GM12874 (cell line): ENCODE data around the gene METTL4.

Source experiments
- CTCF ChIP-seq: IDR thresholded peaks from 2 replicates; pipeline ENCODE4 v1.5.1; 2011; ENCODE audit warnings: low read depth, mild to moderate bottlenecking, control low read depth, low read length, moderate library complexity; ENCODE audit not compliant: insufficient read depth

METTL4 gene

DNA sequence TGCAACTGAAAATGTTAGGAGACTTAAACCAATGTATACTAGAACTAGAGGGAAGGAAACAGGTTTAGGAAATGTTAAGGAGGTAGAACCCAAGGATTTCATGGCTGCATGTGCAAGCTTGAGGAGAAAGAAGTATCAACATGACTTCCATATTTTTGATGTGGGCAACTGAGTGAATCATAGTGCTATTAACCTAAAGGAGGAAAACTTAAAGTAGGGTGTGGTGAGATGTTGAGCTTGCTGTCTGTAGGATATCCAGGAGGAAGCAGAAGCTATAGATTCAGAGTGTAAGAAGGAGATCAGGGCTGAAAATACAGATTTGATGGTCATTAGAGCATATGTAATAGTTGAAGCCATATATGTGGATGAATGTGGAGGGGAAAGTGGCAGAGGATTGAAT is 31.5 kb upstream of the METTL4 start:
- TF ChIP-seq CTCF: no peak

- no peak for TF ChIP-seq CTCF
Observed at GRCh38 chr18:2597639-2598038, 26.3 kb upstream of the METTL4 start.

DNA sequence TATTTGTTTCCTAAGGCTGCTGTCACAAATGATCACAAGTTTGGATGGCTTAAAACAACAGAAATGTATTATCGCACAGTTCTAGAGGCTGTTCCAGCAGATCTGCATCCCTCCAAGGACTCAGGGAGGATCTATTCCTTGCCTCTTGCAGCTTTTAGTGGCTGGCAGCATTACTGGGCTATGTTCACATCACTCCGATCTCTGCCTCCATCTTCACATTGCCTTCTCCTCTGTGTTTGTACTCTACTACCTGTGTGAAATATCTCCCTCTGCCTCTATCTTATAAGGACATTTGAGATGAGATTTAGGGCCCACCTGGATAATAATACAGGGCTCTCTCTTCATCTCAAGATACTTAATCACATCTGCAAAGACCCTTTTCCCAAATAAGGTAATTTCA is 19.0 kb upstream of the METTL4 start:
- TF ChIP-seq CTCF: no peak

DNA sequence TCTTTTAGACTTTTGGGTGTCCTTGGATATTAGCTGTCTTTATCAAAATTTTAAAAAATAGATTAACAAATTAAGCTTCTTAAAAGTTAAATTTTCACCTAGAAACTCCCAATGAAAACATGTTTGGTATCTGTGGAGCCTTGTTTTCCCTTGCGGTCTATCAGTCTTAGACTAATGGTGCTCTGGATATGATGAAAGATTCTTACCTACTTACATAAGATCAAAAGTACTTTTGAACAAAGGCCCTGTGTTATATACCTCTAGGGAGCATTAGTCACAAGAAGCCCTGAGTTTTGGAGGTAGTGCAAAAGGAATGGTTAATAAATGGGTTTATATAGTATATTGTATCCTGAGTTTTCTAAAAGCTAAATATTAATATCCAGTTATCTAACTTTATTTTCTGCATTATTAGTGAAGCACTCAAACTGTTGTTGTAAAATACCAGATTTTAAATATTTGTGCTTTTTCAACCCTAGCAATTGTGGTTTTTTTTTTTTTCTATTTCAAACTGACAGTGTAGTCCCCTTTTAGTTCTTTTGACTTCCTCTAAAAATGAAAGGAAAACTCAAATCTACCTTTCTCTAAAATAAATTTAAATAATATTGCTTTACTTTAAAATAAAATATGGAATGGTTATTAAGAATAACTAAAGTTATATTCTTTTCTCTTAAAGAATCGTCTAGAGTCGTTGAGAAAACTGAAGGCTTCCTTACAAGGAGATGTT is 18.2 kb upstream of the METTL4 start:
- TF ChIP-seq CTCF: no peak

GRCh38 chr18:2588666-2589344 is 17.5 kb upstream of the METTL4 start:
- no peak for TF ChIP-seq CTCF

DNA sequence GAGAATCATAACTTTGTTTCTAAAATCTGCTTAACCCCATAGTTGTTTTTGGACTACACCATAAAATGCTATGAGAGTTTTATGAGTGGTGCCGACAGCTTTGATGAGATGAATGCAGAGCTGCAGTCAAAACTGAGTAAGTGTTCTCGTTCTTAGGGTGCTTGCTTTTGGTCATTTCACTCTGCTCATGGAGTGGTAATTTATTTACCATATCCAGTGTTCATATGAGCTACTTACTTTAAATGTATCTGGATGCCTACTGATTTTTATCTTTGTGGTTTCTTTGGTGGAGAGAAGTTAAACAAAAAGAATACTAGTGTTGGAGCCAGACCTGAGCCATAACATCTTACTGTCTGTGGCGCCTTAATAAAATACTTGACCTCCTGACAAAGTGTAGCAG is 16.5 kb upstream of the METTL4 start:
- TF ChIP-seq CTCF: no peak

GRCh38 chr18:2573408-2573807 is 2.1 kb upstream of the METTL4 start:
- TF ChIP-seq CTCF: no peak
